Measurements from ENCODE around the gene YWHAQ. TPM values are rescaled to one million over a fixed set of nuclear protein-coding genes. Genes with fewer than 3 reads are reported as not detected.
"Not testable (repeated sequence)": the region's sequence is repeated elsewhere in the genome, so short reads cannot be mapped to it uniquely, and the experiment has no call there.

The YWHAQ gene
- polyA plus RNA-seq, 5 donors, result 346 to 454 (median 391) TPM

DNA sequence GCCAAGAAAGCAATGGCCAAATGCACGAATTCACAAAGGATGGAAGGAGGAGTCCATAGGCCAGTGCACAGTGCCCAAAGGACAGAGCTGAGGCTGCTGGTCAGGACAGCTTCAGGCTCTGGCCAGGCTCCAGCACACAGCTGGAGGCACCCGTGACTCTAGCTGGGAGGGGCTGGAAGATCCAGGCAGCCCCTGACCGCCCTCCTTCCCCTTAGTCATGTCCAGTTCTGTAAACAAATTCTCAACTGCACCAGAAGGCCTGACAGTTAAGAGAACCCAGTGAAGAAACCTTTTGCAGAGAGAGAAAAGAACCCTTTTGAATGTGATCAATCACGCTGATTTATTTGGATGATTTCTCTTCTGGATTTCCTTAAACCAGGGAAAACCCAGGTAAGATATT is 7.7 kb upstream of the YWHAQ start:
- DNase-seq, result peak; percentile 83 to 86

DNA sequence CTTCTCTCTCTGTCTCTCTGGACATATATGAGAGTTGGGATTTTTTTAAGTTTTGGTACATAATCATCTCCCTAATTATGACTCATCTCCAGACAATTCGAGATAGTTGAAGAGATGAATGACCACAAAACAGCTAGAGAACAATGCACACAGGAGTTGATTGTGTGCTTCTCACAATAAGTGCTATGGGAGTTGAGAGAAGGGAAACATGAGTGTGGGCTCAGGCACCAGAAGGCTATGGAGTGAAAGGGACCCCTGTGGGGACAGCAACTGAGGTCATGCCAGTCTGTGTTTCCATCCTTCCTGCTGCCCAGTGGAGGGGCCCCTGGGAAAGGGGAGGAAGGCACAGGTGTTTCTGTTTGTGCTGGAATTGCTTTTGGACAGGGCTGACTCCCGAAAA is 6.5 kb upstream of the YWHAQ start:
- DNase-seq, result no peak

DNA sequence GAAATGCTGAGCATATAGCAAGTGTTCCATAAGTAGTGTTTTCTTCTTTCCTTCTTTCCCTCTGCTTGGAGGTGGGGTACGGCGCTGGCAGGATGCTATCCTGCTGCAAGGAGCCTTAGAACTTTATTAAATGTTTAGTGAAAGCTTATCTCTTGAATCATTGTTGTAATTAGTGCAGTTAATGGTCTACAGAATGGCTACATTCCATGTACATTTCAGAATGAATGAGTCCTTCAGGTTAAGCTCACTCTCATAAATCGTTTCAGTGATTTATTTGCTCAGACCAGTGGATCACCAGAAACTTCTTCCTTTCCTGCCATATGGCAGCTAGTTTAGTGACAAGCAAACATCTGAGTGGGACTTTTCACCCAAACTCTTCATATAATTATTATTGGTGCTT is 3.3 kb upstream of the YWHAQ start:
- DNase-seq, result no peak

DNA sequence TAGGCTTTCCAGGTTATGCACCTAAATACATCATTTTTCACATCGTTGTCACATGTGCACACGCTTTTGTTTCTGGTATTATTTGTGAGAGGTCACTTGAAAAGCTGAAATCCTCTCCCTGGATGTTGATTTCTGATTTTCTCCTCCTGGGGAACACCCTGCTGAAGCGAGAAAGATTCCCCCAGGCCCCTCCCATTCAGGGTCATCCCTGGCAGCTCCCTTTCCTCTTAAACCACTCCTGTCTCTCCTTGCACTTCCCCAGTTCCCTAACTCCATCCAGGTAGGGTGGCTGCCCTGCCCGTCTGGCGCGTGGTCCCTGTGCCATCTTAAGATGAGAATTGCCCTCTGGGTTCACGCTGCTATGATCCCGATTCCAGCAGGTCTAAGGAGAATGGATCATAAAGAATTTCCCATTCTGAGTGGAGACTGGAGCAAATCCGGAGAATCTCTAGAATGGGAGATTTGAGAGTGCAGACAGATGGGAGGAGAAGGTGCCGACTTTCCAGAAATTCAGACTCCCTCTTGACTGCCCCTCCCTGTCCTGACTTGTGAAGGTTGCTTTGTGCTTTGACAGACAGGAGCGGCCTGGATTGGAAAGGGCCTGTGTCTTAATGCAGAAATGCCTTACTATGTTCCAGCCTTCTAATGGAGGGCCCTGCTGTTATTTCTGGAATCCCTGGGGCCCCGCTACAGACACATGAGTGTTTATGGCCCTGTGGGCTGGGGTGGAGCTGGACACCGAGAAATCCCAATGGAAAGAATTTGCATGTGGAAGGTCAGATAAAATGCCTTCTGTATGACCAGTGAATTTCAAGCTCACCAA is 1.3 kb upstream of the YWHAQ start:
- DNase-seq, result no peak

DNA sequence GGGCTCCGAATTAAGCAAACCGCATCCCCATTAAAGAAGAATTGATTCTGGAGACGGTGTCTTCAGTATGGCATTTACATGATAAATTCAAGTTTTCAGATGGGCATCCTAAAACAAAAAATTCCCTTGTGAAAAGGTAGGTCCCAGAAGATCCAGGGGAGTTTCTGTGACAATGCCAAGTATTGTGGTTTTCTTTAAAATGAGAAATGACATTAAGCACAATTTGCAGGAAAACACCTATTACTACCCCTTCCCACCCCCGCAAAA is 689 bp upstream of the YWHAQ start:
- DNase-seq, result no peak

DNA sequence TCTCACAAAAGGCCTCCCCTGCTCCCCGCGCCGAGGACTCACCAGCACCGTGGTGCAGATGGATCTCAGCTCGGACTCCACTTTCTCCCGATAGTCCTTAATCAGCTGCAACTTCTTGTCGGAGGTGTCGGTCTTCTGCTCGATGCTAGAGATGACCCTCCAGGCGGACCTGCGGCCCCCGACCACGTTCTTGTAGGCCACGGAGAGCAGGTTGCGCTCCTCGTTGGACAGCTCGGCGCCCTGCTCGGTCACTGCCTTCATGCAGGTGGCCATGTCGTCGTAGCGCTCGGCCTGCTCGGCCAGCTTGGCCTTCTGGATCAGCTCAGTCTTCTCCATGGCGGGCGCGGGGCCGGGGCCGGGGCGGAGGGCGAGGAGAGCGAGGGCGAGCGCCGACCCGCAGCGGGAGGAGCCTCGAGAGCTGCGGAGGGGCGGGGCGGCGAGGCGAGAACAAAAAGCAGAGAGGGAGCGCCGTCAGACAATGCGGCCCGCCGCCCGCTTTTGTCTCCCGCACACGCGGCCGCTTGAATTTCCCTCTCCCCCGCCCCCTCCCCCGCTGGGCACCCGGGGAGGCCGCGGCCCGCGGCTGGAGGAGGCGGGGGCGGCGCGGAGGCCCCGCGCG is 571 bp downstream of the YWHAQ start:
- DNase-seq, result peak; percentile 66 to 75

DNA sequence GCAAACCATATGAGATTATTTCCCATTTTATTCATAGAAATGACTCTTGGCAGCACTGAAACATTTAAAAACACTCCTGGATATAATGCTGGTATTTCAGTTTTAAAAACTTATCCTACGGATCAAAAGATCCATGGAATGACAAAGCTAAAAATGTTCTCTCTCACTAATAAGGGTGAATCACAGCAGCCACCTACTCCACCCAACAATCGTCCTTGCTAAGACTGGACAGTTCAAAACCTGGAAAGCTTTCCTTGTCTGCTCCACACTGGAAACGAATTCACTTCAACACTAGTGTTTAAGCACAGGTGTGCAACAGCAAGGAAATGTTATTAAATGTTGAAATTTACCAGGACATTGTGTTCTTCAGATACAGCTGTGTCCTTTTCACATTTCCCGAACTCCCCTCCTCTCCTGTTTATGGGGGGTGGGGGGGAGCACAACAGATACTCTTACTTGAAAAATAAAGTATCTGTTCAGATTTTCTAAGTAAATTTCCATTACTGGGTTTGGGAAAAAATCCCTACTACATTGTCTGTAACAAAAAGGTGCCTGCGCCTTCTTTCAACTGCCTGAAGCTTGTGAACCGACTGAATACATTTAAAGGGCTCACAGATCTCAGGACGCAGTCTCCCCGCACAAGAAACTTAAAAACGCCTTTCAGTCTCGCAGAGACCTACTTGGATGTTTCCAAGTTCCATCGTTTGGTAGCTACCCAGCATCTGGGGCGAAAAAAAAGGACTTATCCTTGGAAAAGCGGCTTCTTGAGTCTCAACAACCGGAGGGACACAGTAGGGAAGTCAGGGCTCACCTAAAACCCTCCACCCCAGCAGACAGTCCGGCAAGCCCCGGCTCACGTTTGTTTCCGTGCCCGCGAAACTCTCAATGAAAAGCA is 1.3 kb downstream of the YWHAQ start:
- no peak for DNase-seq

DNA sequence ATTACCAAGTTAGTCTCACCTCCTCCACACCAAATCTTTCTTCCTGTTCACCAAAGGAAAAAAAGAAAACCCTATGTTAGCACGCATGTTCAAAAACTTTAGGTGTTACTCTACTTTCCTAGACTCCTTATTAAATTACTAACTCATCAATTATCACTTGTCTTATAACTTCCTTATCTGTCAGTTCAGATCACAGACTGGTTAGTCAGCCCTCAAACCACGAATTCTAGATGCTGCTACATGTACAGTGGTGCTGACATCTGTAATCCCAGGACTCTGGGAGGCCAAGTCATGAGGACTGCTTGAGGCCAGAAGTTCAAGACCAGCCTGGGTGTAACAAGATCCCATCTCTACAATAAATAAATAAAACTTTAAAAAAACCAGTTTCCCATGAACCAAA is 3.5 kb downstream of the YWHAQ start:
- DNase-seq, result no peak

DNA sequence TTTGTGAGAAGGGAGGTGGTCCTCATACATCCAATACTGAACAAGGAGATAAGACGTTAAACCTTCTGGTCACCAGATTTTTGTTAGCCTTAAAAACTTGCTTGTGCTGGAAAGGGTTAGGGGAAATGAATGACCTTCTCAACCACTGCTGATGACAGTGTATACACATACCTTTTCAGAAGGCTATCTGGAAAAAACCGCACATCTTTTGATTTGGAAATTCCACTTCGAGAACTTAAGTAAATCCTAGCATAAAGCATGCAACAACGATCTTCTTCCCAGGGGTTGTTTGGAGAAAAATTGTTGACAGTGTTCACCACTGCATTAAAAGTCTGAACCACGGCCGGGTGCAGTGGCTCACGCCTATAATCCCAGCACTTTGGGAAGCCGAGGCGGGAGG is 7.6 kb downstream of the YWHAQ start:
- no peak for DNase-seq

DNA sequence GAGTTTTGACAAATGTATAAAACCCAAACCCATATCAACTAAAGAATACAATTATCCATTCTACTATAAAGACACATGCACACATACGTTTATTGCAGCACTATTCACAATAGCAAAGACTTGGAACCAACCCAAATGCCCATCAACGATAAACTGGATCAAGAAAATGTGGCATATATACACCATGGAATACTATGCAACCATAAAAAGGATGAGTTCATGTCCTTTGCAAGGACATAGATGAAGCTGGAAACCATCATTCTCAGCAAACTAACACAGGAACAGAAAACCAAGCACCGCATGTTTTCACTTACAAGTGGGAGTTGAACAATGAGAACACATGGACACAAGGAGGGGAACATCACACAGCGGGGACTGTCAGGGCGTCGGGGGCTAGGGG is 9.1 kb downstream of the YWHAQ start:
- not testable (repeated sequence) for DNase-seq

DNA sequence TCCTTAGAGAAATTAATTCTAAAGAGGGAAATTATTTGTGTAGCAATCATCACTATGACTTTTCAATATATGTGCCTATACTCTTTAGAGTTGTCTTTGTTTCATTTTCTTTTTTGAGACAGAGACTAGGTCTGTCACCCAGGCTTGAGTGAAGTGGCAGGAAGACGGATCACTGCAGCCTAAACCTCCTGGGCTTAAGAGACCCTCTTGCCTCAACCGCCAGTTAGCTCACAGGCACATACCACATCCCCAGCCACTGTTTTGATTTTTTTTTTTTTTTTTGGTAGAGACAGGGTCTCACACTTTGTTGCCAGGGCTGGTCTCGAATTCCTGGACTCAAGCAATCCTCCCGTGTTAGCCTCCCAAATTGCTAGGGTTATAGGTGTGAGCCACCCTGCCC is 12.4 kb downstream of the YWHAQ start:
- no peak for DNase-seq

DNA sequence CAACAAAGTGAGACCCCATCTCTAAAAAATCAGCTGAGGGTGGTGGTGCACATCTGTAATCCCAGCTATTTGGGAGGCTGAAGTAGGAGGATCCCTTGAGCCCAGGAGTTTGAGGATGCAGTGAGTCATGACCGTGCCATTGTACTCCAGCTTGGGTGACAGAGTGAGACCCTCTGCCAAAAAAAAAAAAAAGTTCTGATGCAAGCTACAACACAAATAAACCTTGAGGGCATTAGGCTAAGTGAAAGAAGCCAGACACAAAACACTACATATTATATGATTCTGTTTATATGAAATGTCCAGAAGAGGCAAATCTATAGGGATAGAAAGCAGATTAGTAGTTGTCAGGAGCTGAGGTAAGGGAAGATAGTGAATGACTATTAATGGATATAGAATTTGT is 13.0 kb downstream of the YWHAQ start:
- no peak for DNase-seq

DNA sequence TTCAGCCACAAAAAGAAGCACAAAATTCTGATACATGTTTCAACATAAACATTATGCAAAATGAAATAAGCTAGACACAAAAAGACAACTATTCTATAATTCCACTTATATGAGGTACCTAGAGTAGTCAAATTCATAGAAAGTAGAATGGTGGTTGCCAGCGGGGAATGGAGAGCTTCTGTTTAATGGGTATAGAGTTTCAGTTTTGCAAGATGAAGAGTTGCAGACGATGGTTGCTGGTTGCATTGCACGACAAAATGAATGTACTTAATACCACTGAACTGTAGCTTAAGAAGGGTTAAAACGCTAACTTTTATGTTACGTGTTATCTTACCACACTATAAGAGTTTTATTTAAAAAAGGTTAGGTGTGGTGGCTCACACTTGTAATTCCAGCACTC is 13.5 kb downstream of the YWHAQ start:
- DNase-seq, result no peak

DNA sequence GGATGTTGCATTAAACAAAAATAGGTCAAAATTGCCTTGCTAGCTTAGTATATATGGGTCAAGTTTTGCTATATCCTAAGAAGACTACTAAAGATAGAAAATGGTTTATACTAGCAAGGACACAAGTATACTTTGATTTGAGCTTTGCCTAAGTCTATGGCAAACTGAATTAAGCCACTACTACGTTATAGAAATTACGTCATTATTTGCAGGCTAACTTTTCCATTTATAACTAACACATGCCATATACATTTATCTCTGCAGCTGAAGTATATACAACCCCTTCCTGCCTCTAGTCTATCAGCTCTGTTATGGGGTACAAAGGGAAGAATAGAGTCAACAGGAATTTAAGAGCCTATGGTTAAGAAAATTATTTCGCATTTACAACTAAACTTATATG is 16.2 kb downstream of the YWHAQ start:
- no peak for DNase-seq

DNA sequence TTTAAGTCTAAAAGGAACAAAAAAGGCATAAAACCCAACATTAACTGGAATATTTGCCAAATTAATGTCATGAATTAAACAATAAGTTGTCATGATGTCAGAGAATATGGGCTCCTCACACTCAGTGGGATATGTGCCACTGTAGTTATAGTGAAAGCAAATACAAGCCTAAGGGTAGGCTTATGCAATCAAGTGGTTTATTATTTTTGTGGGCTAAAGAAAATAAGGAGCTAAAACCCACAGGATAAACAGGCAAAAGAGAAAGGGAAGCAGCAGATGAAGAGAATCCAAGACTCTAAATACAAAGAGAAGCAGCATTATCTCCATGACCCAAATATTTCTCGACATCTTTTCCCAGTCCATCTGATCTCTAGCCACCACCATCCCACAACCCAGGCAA is 17.5 kb downstream of the YWHAQ start:
- DNase-seq, result peak in 1 of 2 donors; percentile 22

DNA sequence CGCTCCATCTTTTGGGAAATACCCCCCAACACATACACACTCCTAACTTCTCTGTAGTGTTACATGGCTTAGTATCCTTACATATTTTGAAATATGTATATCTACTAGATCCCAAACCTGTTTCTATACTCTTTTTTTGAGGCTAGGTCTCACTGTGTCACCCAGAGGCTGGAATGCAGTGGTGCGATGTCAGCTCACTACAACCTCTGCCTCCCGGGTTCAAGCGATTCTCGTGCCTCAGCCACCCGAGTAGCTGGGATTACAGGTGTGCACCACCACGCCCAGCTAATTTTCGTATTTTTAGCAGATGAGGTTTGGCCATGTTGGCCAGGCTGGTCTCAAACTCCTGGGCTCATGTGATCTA is 19.3 kb downstream of the YWHAQ start:
- DNase-seq, result not testable (repeated sequence)

DNA sequence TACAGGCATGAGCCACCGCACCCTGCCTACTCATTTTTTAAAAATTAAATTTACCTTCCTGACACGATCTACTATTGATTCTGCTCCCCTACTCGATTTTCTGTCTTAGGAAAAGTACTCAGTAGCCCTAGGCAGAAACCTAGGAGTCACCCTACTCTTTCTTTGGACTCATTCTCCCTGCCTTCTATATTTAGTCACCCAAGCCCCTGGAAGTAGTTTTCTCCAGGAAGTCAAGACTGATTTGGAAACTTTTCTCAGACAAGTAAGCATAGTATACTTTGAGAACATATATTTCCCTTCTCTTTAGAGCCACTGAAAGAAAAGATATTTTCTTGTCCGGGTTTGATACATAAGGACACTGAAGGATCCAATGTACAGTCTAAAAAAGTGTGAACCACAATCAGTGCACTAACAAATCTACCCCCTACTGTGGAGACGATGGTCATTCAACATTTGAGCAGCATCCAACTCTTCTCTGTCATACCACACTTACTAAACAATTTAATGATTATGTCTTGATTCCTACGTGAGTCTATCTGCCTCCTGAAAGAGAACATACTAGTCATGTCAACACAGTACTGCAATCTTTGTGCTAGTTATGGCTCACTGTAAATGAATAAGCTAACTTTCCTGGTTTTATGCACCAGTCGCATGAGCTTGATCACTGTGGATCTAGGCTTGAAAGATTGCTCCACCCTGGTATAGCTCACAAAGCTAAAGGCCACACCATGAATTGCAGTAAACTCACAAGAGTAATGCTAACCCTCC is 19.8 kb downstream of the YWHAQ start:
- no peak for DNase-seq

DNA sequence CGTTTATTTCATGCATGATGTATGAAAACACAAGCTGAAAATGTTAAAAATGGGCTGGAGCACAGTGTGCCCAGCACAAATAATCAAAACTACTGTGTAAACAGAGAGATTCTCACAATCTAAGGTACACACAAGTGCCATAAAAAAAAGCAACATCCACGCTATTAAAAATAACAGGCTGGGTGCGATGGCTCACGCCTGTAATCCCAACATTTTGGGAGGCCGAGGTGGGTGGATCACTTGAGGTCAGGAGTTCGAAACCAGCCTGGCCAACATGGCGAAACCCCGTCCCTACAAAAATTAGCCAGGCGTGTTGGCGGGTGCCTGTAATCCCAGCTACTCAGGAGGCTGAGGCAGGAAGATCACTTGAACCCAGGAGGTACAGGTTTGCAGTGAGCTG is 22.3 kb downstream of the YWHAQ start:
- DNase-seq, result not testable (repeated sequence)

DNA sequence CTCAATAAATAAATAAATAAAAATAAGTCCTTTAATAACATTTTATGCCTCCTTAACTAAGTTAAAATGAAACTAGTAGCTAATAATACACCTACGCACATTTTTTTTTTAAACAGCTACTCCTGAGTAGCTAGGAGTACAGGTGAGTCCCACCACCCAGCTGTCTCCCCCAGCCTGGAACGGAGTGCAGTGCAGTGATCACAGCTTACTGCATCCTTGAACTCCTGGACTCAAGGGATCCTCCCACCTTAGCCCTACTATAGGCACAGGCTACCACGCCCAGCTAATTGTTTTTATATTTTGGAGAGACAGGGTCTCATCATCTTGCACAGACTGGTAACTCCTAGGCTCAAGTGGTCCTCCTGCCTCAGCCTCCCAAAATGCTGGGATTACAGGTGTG is 28.4 kb downstream of the YWHAQ start:
- DNase-seq, result no peak

DNA sequence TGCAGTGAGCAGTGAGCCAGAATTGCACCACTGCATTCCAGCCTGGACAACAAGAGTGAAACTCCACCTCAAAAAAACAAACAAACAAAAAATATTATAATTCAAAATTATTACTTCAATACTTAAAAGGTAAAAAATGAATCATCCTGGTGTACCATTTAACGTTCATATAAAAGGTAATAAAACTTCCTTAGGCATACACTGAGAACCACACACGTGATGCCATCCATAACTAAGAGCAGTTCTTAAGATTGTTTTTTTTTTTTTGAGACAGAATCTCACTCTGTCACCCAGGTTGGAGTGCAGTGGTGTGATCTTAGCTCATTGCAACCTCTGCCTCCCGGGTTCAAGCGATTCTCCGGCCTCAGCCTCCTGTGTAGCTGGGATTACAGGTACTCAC is 29.4 kb downstream of the YWHAQ start:
- DNase-seq, result no peak

DNA sequence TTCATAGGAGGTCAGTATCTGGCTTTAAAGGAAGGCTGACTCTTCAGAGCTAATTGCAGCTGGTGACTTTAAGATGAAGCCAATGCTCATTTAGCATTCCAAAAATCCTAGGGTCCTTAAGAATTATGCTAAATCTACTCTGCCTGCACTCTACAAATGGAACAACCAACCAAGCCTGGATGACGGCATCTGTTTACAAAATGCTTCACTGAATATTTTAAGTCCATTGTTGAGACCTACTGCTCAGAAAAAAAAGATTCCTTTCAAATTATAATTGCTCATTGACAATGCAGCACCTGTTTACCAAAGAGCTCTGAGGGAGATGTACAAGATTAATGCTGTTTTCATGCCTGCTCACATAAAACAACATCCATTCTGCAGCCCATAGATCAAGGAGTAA is 31.4 kb downstream of the YWHAQ start:
- DNase-seq, result no peak

DNA sequence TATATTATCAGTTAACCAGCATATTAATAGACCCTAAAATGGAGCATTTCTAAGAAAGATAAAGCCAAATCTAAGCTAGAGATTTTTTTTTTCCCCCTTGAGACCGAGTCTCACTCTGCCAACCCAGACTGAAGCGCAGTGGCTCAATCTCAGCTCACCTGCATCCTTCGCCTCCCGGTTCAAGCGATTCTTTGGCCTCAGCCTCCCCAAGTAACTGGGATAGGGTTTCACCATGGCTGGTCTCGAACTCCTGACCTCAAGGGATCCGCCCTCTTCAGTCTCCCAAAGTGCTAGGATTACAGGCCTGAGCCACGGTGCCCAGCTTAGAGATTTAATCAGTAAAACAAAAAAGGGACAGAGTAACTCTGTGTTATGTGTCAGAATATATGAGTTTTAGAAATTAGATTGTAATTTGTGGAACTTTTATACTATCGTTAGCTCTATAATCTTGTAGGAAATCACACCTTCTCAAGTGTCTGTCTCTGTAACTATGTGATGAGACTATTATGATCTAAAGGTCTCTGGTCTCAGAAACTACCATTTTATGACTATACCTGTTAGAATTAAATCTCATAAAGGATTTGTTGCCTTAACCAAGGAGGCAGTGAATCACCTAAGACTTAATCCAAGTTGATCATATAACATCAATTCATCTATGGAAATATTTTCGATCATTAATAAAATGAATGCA is 34.0 kb downstream of the YWHAQ start:
- no peak for DNase-seq

All from right lung (tissue), 5 donors.